NCI-H1694 (cell line): ENCODE measurements around the gene CMTM8.

Experiments used
- DNase-seq: peaks from one replicate; lab custom pipeline; 2025; lab: John Stamatoyannopoulos, UW

Gene CMTM8

GRCh38 chr3:32340611-32341365 lies 102.3 kb downstream of the CMTM8 start:
- DNase-seq = no peak

DNA sequence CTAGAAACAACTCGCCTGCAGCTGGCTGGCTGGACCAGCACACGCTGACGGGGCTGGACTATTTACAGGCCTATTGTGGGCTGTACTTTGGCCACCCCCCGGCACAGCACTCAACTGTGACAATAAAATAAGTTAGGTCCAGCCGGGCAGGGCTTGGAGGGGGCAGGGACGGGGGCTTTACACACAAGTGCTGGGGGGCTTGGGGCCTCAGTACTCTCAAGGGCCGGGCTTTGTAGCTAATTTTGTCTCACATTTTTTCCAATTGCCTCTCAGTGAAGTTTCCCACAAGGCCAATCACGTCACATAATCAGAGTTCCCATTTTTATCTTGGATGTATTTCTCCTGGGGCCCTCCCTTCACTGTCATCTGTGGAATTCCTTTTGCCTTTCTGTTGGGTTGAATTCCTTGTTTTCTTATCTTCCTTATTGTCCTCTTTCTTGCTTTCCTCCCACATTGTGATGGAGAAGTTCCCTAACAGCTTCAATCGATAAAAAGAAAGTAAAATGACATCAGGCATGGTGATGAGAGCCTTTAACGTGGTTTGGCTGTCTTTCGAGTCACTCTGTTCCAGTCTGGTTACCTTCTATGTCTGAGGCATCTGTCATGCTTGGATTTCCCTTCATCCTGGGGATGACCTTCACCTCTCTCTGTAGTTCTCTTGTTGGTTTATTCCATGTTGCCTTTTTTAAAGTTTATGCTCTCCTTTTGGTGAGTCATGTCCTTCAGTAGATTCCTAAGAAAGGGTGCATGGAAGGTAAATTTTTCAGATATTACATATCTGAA lies 109.1 kb downstream of the CMTM8 start:
- no peak for DNase-seq

DNA sequence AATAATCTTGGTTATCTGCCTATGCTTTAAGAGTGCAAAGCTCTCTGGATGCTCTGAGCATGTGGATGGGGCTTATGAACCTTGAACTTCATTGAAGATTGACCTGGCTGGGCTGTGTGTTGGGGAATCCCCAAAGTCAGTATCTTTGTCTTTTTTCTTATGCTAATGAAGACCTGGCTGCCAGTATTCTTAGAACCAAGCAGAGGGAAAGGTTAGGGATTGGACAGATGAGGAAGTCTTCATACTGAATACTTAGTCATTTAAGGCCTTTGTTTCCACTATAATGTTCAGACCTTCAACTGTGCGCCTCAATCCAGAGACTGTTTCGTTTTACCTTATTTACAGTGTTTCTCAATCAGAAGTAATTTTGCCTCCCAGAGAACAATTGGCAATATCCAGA lies 110.7 kb downstream of the CMTM8 start:
- DNase-seq = no peak

- no peak for DNase-seq
Observed at GRCh38 chr3:32352563-32352962, 114.1 kb downstream of the CMTM8 start.

DNA sequence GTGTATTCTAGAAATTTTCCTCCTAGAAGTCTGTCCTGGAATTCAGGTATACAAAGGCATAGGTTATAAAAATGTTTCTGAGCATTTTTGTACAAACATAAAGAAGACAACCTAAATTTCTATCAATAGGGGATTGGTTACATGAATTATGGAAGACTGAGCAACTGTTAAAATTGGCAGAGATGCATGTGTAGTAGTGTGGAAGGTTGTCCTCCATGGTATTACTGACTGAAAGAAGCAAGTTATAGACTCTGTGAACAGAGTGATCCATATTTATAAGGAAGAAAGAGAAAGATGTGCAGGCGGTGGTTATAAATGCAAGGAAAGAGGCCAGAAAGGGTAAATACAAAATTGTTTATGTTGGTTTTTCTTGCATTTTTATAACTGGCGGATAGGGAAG lies 114.9 kb downstream of the CMTM8 start:
- DNase-seq = no peak

GRCh38 chr3:32354362-32354778 lies 115.9 kb downstream of the CMTM8 start:
- DNase-seq = no peak

GRCh38 chr3:32355751-32356291 lies 117.3 kb downstream of the CMTM8 start:
- no peak for DNase-seq

- DNase-seq = no peak
Observed at GRCh38 chr3:32359766-32360492, 121.4 kb downstream of the CMTM8 start.

DNA sequence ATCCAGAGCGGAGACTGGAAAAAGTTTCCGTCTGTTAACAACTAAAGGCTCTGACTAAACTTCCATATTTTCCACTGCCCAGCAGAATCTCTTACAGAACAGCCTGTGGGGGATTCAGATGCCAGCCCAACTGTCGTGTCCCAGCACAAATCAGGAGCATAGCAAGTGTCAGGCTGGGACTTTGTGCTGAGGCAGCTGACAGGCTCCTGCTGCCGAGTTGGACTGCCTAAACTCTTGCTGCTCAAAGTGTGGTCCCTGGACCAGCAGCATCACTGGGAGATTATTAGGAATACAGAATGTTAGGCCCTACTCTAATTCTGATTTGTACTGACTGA lies 122.0 kb downstream of the CMTM8 start:
- DNase-seq = no peak

DNA sequence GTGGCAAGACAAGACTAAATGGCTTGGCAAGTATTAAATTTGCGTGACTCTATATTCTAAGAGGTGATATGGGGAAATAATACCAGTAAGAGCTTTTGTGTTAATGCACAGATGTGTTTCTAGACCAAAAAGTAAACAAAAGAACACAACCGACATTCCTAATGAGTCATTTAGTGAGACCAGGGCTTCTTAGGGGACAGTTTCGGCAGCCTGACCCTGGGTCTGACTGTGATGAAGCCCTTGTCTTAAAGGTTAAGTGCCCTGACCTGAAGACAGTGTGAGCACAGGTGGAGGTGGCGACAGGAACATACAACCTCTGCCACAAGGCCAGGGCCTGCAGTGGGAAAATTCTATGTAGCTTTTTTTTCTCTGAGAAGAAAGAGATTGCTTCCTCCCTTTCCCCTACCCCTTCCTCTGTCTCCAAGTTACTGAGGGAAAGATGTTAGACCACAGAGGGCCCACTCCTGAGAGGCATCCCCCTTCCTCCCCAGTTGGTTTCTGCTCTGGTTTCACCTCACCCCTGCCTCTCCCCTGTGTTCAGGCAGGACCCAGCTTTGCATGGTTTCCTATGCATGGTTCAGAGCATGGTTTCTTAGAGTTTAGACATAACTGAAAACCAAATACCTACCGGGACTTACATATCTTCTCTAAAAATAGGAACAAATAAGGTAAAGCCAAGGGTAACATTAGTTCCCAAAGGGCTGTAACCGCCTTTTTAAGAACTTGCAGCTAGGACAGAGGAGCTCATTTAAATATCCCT lies 128.3 kb downstream of the CMTM8 start:
- DNase-seq = no peak

GRCh38 chr3:32367442-32367841 lies 129.0 kb downstream of the CMTM8 start:
- no peak for DNase-seq

- DNase-seq = no peak
Observed at GRCh38 chr3:32371461-32372212, 133.2 kb downstream of the CMTM8 start.

DNA sequence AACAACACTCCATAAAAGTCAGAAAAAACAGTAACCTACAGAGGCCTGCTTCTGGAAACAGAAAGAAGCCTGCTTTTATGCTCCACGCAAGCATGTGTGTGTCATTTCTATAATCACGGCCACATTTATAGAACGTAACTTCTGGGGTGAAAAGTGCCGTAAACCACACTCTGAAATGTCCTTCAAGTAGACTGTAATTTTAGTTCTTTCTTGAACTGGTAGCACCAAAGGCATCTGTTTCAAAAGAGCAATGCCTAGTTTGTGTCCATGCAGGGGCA lies 133.7 kb downstream of the CMTM8 start:
- no peak for DNase-seq

GRCh38 chr3:32373276-32373675 lies 134.8 kb downstream of the CMTM8 start:
- peak; percentile 54 for DNase-seq

GRCh38 chr3:32373844-32374243 lies 135.4 kb downstream of the CMTM8 start:
- DNase-seq = no peak

GRCh38 chr3:32374788-32375595 lies 136.5 kb downstream of the CMTM8 start:
- DNase-seq = no peak

GRCh38 chr3:32375596-32375930 lies 137.1 kb downstream of the CMTM8 start:
- DNase-seq = no peak

- DNase-seq = no peak
Observed at GRCh38 chr3:32376115-32376514, 137.6 kb downstream of the CMTM8 start.

- DNase-seq = no peak
Observed at GRCh38 chr3:32379831-32380500, 141.5 kb downstream of the CMTM8 start.

- DNase-seq = no peak
Observed at GRCh38 chr3:32381922-32382321, 143.4 kb downstream of the CMTM8 start.
